Left renal cortex interstitium (tissue), 4 donors: ENCODE measurements around the gene TSPAN15. TPM values are rescaled to one million over a fixed set of nuclear protein-coding genes. Genes with fewer than 3 reads are reported as not detected.

Experiments used
- DNase-seq, 4 donors: peaks; one replicate each; pipeline ENCODE4 v3.0.0-alpha.2; 2013; ENCODE audit warnings: low read depth in 4 of 4, low spot score in 2 of 4, missing footprints in 1 of 4
- polyA plus RNA-seq, 4 donors: library from polyadenylated mRNA; unstranded; fragments of 120-200 nt; gene quantifications; one replicate each; pipeline ENCODE4 v1.2.1, GENCODE V29; 2013; ENCODE audit not compliant: insufficient read length in 4 of 4

The TSPAN15 gene
- 10 to 100 TPM; 56.4 to 70.7 (median 63.6) TPM for polyA plus RNA-seq

- DNase-seq: peak; percentile 59 to 85 (median 64)
These were observed at the start of gene TSPAN15 for GRCh38 chr10:69451209-69451783. TSS of gene TSPAN15 (plus strand) at chr10:69451465. CDS start at chr10:69451595, 130 bp downstream.

DNA sequence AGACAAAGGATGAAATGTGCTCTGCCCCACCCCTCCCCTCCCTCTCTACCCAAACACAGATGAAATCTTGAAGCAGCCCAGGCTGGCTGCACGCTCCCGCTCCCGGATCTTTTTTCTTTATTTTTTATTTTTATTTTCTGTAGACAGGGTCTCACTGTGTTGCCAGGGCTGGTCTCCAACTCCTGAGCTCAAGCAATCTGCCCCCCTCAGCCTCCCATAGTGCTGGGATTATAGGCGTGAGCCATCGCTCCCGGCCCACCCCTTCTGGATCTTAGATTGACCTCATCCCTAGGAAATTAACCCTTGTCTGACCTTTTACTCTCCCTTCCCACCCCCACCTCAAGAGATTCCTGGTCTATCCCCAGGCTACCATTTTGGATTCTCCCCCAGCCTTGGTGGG is 48.9 kb upstream of the TSPAN15 start:
- no peak for DNase-seq

- no peak for DNase-seq
These were observed 48.2 kb upstream of the TSPAN15 start for GRCh38 chr10:69403066-69403465.

DNA sequence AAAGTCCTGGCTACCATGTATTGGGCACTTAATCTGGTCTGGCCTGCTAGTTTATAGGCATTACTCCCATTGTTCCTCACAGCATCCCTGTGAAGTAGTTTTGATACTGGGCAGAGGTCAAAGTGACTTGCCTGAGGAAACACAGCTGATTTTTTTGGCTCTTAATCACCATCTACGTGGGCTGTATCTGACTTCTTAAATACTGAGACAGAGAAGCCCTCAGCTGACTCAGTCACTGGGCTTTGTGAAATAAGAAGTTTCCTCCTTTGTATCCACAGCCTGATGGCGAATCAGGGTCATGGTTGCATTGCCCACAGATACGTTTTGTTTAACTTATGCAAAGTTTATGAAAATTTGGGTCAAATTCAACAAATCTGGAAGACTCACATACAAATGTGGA is 47.7 kb upstream of the TSPAN15 start:
- DNase-seq: no peak

GRCh38 chr10:69404786-69405185 is 46.5 kb upstream of the TSPAN15 start:
- no peak for DNase-seq

DNA sequence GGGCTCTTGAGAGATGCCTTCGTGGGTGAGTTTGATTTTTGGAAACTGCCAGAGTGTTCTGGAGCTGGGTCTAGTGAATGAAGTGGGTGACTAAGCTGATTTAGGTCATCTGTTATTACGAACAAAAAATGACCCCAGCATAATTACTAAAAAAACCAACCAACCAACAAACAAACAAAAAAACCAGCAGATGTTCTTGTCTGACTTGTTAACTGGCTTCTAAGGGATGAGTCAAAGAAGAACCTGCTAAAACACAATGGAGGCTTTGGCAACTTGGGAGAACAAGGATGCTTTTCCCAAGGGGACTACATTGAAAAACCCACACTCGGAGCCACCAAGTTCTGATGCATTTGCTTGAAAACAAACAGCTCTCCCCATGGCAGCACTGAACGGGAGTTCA is 46.0 kb upstream of the TSPAN15 start:
- no peak for DNase-seq

DNA sequence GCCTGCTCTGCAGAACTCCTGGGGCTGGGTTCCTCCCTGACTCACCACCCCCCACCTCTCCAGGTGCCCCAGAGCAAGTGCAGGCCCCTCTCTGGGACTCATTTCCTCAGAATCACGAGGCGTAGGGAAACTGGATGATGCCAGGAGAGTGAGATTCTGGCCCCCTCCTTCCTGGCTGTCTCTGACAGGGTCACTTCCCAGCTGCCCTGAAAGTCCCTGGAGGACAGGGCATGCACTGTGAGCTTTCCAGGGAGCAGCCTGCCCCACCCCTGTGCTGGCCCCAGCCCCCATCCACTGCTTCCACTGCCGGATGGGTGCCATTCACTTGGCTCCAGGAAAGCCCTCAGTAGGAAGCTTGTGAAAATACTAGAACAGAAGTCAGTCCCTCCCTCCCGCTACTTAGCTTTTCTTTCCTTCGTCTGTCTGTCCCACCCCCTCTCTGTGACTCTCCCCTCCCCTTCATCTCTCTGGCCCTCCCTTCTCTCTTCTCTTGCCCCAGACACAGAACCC is 44.9 kb upstream of the TSPAN15 start:
- no peak for DNase-seq

- no peak for DNase-seq
These were observed 44.3 kb upstream of the TSPAN15 start for GRCh38 chr10:69406816-69407580.

GRCh38 chr10:69407621-69408301 is 43.5 kb upstream of the TSPAN15 start:
- DNase-seq: no peak

- DNase-seq: peak in 3 of 4 donors; percentile 79 to 85 (median 81)
These were observed 42.7 kb upstream of the TSPAN15 start for GRCh38 chr10:69408318-69409175.

GRCh38 chr10:69409176-69409495 is 42.1 kb upstream of the TSPAN15 start:
- no peak for DNase-seq

DNA sequence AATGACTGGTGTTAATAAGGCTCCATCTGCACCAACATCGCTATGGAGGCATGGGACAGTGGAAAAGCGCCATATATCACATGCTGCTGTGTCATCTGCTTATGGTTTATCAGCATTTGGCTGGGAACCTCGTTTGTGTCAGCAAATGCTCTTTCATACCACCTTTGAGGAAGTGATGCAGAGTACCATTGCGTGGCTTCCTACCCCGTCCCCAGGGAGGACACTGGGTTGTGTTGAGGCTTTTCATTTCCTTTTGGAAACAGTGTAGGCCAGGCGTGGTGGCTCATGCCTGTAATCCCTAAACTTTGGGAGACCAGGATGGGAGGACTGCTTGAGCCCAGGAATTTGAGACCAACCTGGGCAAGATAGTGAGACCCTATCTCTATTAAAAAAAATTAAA is 41.3 kb upstream of the TSPAN15 start:
- DNase-seq: no peak

DNA sequence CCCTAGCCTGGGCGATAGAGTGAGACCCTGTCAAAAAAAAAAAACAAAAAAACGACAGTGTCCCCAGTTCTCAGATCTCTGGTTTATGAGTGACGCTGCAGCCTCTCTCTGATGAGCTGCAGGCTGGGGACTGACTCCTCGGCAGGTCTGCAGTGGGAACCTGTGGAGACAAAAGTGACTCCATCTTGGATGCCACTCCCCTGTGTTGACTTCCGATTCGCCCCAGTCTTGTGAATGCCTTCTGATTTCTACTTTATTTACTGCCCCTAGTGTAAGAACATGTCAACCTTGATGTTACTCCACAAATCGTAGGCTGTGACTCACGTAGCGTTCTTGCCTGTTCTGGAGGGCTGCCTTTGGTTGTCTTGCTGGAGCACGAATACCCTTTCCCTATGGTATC is 40.8 kb upstream of the TSPAN15 start:
- no peak for DNase-seq

GRCh38 chr10:69411476-69411875 is 39.8 kb upstream of the TSPAN15 start:
- no peak for DNase-seq

GRCh38 chr10:69412232-69412790 is 39.0 kb upstream of the TSPAN15 start:
- no peak for DNase-seq

DNA sequence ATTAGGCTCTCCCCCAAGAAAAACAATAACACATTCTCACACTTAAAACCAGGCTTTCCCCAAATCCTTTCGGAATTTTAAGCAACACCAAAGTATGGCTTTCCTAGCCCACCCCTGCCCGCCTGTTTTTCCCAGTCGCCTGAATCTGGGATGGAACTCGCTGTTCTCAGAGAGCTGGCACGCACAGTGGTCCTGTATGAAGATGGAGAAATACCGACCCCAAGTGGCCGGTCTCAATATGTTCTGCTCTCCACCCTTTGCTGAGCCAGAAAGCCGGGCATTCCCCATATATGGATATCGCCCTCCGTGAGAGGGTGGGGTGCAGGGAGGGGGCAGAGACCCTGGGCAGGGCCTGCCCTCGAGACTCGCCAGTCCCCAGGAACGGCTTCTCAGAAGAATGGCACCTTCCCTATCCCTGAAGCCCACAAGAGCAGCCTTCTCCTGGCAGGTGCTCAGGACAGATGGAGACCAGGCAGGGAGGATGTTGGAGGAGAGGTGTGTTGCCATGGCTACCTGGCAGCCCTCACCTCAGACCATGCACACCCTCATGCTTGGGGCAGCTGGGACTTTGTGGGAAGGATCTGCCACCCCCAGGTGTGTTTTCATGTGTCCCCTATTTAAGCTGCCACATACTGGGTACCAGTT is 37.9 kb upstream of the TSPAN15 start:
- no peak for DNase-seq

DNA sequence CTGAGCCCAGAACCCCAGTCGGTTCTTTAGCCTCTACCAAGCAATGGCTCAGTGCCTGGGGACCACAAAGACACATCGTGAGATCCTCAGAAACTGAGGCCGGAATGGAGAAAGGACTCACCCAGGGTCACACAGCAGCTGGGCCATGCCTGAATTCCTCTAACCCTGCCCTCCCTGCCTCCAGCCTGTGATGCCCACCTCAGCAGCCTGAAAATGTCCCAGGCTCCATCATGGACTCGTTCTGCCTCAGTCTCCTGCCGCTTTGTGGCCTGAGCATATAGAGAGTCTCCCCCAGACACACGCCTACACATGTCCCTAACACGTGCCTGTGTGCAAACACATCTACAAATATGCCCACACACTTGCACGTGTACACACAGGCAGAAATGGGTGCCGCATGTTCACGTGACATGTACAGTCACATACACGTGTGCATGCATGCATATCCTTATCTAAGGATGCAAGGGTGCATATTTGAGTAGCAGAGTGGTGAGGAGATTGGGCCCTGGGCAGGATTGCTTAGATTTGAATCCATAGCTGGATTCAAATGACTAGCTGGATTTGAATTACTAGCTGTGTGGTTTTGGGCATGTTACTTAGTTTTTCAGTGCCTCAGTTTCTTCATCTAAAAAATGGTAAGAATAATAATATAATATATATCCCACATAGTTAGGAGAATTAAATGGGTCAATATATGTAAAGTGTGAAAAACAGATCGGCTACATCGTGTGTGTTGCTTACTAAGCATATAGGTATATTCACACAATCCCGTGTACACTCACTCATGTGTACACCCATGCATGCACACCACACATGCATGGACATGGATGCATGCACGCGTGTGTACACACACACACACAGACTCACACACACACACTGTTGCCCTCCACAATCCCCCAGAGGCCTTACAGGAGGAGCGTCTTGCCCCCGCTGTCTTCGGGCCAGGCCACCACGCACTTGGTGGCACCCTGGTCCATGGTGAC is 36.9 kb upstream of the TSPAN15 start:
- no peak for DNase-seq

DNA sequence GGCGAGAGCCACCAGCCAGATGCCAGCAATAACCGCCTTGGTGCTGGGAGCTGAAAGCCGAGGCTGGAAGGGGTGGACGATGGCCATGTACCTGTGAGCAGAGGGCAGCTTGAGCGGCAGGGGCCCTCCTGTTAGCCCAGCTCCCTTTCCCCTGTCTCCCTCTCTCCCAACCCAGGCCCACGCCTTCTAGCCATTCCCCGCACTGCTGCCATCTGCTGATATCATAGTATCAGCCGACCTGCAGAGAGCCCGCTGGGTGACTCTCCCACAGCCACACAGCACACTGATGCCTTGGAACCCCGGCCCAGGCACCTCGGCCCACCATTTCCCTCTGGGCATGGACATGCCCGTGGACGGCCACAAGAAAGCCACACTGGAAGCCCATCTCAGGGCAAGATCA is 36.2 kb upstream of the TSPAN15 start:
- DNase-seq: no peak

GRCh38 chr10:69415951-69416350 is 35.3 kb upstream of the TSPAN15 start:
- no peak for DNase-seq
